Stimulated activated CD8-positive, alpha-beta memory T cell treated with anti-CD3 and anti-CD28 coated beads, Interleukin-2, amount 100 ng/mL, for 1 hour (primary cell): ENCODE data around the gene CHCHD2.
"Not testable (repeated sequence)": the region's sequence is repeated elsewhere in the genome, so short reads cannot be mapped to it uniquely, and the experiment has no call there.

Experiments
- DNase-seq, 2 donors: peaks; one replicate each; pipeline ENCODE4 v3.0.0-alpha.2; 2020; ENCODE audit warnings: low read depth in 2 of 2

CHCHD2 gene

GRCh38 chr7:56083150-56083785 lies 23.0 kb downstream of the CHCHD2 start:
- DNase-seq, result no peak

GRCh38 chr7:56081626-56082340 lies 24.5 kb downstream of the CHCHD2 start:
- no peak for DNase-seq

- not testable (repeated sequence) for DNase-seq
Observed at GRCh38 chr7:56080726-56081435, 25.4 kb downstream of the CHCHD2 start.

DNA sequence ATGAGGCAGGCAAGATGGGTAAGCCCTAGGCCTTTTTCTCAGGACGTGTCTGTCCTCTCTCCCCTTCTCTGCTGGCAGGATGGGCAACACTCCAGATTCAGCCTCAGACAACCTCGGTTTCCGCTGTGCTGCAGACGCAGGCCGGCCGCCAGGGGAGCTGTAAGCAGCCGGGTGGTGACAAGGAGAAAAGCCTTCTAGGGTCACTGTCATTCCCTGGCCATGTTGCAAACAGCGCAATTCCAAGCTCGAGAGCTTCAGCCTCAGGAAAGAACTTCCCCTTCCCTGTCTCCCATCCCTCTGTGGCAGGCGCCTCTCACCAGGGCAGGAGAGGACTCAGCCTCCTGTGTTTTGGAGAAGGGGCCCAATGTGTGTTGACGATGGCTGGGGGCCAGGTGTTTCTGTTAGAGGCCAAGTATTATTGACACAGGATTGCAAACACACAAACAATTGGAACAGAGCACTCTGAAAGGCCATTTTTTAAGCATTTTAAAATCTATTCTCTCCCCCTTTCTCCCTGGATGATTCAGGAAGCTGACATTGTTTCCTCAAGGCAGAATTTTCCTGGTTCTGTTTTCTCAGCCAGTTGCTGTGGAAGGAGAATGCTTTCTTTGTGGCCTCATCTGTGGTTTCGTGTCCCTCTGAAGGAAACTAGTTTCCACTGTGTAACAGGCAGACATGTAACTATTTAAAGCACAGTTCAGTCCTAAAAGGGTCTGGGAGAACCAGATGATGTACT lies 26.7 kb downstream of the CHCHD2 start:
- DNase-seq, result no peak

DNA sequence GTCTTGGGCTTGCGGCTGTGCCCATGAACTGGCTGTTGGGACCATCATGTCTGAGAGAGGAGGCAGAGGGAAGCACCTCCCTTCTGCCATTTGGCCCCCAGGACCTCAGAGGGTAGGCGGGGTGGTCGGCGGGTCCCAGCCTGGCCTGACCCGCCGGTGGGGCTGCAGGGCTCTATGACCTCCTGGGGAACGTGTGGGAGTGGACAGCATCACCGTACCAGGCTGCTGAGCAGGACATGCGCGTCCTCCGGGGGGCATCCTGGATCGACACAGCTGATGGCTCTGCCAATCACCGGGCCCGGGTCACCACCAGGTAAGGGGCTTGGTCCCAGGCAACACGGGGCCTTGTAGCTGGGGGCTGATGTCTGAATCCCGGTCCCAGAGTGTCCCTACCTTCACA lies 28.1 kb downstream of the CHCHD2 start:
- DNase-seq, result no peak

GRCh38 chr7:56077681-56078080 lies 28.6 kb downstream of the CHCHD2 start:
- no peak for DNase-seq

DNA sequence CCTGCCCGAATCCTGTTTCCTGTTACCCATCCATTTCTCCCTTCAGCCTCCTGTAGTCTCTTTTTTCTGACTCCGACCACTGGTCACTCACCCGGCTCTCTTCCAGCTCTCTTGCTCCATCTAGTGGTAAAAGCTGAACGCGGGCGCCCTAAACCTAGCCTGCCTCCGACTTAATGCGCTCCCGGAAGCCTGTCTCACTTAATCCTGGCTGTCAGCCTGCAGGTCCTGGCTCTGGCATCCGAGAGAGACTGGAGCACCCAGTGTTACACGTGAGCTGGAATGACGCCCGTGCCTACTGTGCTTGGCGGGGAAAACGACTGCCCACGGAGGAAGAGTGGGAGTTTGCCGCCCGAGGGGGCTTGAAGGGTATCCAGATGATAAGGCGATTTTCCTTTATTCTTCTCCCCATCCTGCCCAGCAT lies 31.9 kb downstream of the CHCHD2 start:
- DNase-seq, result peak; percentile 25 to 32

- DNase-seq, result not testable (repeated sequence)
Observed at GRCh38 chr7:56066376-56066775, 39.9 kb downstream of the CHCHD2 start.

DNA sequence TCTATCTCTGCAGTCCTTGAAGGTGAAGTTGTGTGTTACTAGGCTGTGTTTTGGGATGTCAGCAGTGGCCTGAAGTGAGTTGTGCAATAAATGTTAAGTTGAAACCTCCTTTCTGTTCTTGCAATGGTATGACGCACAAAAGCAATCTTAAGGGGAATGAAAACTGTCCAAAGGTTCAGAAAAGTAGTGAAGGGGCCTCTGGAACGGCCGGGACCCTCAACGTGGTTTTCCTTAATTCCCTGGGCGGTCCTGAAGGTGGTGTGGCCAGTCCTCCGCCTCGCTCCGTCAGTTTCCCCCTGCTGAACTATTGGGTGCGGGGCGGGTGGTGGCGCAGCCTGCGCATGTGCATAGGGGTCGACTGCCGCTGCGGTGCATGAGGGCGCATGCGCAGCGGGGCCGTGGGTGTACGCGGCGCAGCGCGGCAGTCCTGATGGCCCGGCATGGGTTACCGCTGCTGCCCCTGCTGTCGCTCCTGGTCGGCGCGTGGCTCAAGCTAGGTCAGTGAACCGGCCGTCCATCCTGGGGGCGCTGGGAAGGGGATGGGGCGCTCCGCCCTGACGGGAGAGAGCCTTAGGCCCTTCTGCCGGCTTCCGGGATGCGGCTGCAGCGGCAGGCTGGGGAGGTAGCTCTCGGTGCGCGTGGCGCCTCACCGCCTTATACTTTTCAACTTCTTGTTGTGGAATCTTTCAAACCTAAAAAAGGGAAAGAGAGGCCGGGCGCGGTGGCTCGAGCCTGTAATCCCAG lies 42.2 kb downstream of the CHCHD2 start, which contains the start of gene SUMF2:
Gene SUMF2, plus strand, starts transcription at position 405 of the 744 bp plus-strand sequence. Its CDS starts 26 bp downstream, at position 431.
- peak; percentile 78 to 82 for DNase-seq

GRCh38 chr7:56063500-56063881 lies 42.8 kb downstream of the CHCHD2 start:
- no peak for DNase-seq

- DNase-seq, result no peak
Observed at GRCh38 chr7:56062382-56062781, 43.9 kb downstream of the CHCHD2 start.

DNA sequence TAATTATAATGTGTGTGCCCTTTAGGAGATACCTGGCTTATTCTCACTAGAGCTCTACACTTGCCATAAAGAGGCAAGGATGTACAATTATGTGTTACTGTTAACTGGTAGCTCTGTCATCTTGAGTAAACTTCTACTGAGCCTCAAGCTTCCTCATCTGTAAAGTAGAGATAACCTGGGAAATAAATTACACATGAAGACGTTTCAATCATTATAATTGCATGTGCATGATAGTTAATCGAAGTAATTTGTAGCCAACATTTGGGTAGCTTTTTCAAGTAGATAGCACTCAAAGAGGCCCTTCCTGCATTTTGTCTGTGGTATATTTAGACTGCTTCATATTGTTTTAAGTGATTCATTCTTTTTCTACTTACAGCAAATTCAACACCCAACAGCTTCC lies 52.3 kb downstream of the CHCHD2 start:
- no peak for DNase-seq

- no peak for DNase-seq
Observed at GRCh38 chr7:56053379-56053778, 52.9 kb downstream of the CHCHD2 start.
